ENCODE data around the gene PRKN.

The PRKN gene

GRCh38 chr6:162727322-162728182 lies at the start of gene PRKN, which contains the start of gene PACRG:
Gene PRKN, minus strand, starts transcription at chr6:162727766.
Gene PACRG, plus strand, starts transcription at chr6:162727974.
- peak; percentile 83 for DNase-seq (ENCODE audit: low read depth)

GRCh38 chr6:162777091-162777490 lies 49.5 kb upstream of the PRKN start:
- DNase-seq (ENCODE audit: low read depth) = no peak

GRCh38 chr6:162773996-162774395 lies 46.4 kb upstream of the PRKN start:
- no peak for DNase-seq (ENCODE audit: low read depth)

GRCh38 chr6:162772466-162772865 lies 44.9 kb upstream of the PRKN start:
- DNase-seq (ENCODE audit: low read depth) = no peak

- no peak for DNase-seq (ENCODE audit: low read depth)
Measured at GRCh38 chr6:162770955-162771354, 43.4 kb upstream of the PRKN start.

- DNase-seq (ENCODE audit: low read depth) = no peak
Measured at GRCh38 chr6:162770136-162770535, 42.6 kb upstream of the PRKN start.

- no peak for DNase-seq (ENCODE audit: low read depth)
Measured at GRCh38 chr6:162753775-162754174, 26.2 kb upstream of the PRKN start.

GRCh38 chr6:162751211-162751859 lies 23.8 kb upstream of the PRKN start:
- no peak for DNase-seq (ENCODE audit: low read depth)

GRCh38 chr6:162750776-162751175 lies 23.2 kb upstream of the PRKN start:
- peak; percentile 49 for DNase-seq (ENCODE audit: low read depth)

GRCh38 chr6:162736961-162737360 lies 9.4 kb upstream of the PRKN start:
- DNase-seq (ENCODE audit: low read depth) = no peak

- DNase-seq (ENCODE audit: low read depth) = no peak
Measured at GRCh38 chr6:162733489-162733888, 5.9 kb upstream of the PRKN start.

- no peak for DNase-seq (ENCODE audit: low read depth)
Measured at GRCh38 chr6:162730502-162730901, 2.9 kb upstream of the PRKN start.

- DNase-seq (ENCODE audit: low read depth) = no peak
Measured at GRCh38 chr6:162728706-162729105, 1.1 kb upstream of the PRKN start.

GRCh38 chr6:162728197-162728596 lies 631 bp upstream of the PRKN start:
- no peak for DNase-seq (ENCODE audit: low read depth)

- no peak for DNase-seq (ENCODE audit: low read depth)
Measured at GRCh38 chr6:162726947-162727321, 632 bp downstream of the PRKN start.

- no peak for DNase-seq (ENCODE audit: low read depth)
Measured at GRCh38 chr6:162722633-162723032, 4.9 kb downstream of the PRKN start.

GRCh38 chr6:162722226-162722625 lies 5.3 kb downstream of the PRKN start:
- no peak for DNase-seq (ENCODE audit: low read depth)

GRCh38 chr6:162721404-162721687 lies 6.2 kb downstream of the PRKN start:
- no peak for DNase-seq (ENCODE audit: low read depth)

GRCh38 chr6:162719528-162719927 lies 8.0 kb downstream of the PRKN start:
- DNase-seq (ENCODE audit: low read depth) = no peak

GRCh38 chr6:162715601-162716000 lies 12.0 kb downstream of the PRKN start:
- DNase-seq (ENCODE audit: low read depth) = no peak

- DNase-seq (ENCODE audit: low read depth) = no peak
Measured at GRCh38 chr6:162713974-162714780, 13.4 kb downstream of the PRKN start.

- DNase-seq (ENCODE audit: low read depth) = no peak
Measured at GRCh38 chr6:162712694-162713093, 14.9 kb downstream of the PRKN start.

- no peak for DNase-seq (ENCODE audit: low read depth)
Measured at GRCh38 chr6:162711376-162711775, 16.2 kb downstream of the PRKN start.

All from non-pigmented ciliary epithelial cell (primary cell).